GDM1 (cell line): ENCODE measurements around the gene POLD2.

Experiments used
- DNase-seq: peaks from one replicate; lab custom pipeline; 2025; lab: John Stamatoyannopoulos, UW

Gene POLD2

DNA sequence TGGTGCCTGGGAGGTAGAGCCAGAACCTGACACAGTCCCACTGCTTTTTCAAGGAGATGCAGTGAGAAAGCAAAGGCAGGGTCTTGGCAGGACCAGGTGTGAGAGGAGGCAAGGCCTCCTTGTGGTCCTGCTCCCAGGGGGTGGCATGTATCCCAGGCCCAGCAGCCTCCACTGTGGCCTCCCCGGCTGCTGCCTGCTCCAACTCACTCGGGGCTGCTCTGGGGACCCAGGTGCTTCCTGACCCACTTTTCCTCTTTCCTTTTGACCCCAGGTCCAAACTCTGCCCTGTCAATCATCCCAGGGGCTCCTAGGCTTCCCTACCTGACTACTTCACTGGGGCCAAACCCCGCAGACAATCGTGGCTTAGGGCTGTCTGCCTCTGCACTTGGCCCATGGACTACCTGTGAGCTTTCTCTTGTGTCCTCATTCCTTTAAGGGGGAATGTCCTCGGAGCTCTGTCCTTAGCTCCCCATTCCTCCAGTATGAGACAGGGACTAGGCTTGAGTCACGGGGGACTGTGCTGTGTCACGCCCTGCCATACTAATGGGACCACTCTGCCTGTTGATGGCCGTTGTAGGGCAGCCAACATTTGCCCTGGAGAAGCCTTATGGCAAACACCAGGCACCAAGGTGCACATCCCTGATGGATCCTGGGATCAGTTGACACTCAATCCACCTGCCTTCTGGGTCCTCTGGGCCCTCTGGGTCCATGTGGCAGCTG, 20.3 kb downstream of the POLD2 start:
- no peak for DNase-seq

DNA sequence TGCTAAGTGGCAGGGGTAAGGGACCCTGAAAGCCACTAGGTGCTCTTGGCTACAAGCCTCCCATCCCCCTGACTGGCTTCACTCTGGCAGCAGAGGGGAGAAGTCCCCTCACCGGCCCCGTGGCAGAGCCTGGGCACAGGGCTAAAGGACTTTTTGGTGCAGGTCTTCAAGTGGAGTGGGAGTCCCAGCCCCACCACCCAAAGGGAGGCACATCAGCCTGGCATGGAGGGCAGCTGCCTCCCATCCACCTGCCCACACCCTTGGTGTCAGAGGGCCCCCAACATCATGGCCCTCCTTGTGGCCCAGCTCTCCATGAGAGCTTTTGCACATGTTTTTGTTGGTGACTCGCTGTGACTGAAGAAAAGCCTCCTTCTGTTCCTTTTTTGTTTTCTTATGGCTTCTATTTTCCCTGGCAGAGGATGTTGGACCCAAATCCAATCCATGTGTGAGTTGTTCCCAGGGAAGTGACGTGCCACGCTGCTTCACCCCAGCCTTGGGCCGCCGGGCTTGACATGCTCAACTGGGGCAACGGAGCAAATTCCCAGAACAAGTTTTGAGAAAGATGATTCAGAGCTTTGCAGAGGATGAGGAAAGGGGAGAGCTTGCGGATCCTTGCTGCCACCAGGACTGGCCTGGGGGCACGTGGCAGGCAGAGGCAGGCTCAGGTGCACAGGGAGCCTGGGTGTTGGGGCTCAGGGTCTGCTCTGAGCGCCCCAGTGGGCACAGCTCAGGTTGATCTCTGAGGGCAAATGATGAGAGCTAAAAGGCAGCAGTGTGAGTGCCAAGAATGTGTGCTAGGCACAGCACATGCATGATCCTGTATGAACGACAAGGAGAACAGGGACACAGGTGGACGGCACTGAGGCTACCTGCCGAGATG, 21.1 kb downstream of the POLD2 start:
- DNase-seq: no peak

DNA sequence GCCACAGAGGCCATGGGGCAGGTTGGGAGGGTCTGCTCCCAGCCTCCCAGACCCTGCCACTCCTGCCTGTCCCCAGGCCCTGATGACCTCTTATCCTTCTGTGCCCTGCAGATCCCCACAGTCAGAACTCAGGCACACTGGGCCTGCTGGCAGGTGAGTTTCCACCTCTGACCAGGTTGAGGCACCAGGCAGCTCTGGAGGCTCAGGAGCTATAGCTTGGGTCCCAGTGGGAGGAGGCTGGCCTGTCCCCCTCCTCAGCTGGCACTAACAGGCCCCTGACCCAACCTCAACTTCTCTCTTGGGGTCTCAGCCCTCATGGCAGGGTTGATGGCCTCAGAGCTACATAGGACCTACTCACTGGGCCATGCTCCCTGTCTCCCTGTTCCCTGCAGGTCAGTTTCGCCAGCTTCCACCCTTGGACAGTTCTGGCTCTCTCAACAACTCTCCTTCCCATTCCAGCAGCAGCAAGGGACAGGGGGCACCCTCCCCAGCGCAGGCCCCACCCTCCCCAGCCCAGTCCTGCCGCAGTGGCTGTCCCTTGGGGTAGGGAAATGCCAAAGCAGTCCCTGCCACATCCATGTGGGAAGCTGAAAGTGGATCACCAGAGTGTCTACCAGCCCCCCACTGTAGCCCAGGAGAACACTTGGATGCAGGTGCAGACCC, 21.9 kb downstream of the POLD2 start:
- DNase-seq: no peak

DNA sequence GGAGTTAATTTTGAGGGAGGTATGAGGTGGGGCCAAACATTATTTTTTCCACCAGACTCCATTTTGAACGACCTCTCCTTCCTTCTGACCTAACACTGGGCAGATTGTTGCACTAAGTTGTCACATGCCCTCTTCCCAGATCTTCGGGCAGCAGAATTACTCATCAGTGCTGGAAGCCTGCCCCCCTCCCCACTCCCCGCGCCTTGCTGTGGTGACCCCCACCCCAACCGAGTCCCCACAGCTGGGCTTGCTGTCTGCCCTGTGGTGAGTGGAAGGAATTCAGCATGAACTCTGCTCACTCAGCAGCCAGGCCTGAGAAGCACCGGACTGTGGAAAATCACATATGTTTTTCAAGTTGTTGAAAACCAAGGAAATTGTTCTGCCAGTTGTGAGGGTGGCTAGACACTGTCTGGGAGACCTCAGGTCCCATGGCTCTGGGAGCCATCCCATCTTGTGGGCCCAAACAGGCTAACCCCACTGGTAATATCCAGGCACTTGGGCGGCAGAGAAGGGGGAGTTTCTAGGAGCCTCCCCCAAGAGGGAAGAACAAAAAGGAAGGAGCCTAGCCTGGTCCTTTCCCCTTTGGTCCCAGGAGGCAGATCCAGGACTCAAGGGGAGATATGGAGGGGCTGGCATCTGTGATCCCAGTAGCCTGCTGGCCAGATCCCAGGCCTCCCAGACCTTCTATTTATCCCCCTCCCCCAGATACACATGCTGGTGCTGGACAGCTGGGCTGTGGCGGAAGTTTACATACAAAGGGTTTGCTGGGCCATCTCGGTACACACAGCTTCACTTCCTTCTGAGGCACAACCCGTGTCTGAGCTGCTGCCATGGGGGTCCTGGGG, 22.7 kb downstream of the POLD2 start:
- DNase-seq: no peak

DNA sequence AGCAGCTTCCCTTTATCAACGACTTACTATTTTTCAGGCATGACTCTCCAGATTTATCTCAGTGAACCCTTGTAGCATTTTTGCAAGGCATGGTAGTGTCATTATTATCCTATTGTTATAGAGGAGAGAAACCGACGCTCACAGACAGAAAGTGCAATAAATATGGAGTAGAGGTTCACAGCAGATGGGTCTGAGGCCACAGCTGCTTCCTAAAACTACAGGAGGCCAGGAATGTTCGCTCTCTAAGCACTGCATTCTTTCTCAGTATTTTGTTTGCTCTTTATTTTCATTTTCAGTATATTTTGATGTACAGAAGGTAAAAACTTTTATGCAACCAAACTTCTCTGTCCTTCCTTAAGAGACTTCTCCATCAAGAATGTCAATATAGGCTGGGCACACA, 23.7 kb downstream of the POLD2 start:
- no peak for DNase-seq

DNA sequence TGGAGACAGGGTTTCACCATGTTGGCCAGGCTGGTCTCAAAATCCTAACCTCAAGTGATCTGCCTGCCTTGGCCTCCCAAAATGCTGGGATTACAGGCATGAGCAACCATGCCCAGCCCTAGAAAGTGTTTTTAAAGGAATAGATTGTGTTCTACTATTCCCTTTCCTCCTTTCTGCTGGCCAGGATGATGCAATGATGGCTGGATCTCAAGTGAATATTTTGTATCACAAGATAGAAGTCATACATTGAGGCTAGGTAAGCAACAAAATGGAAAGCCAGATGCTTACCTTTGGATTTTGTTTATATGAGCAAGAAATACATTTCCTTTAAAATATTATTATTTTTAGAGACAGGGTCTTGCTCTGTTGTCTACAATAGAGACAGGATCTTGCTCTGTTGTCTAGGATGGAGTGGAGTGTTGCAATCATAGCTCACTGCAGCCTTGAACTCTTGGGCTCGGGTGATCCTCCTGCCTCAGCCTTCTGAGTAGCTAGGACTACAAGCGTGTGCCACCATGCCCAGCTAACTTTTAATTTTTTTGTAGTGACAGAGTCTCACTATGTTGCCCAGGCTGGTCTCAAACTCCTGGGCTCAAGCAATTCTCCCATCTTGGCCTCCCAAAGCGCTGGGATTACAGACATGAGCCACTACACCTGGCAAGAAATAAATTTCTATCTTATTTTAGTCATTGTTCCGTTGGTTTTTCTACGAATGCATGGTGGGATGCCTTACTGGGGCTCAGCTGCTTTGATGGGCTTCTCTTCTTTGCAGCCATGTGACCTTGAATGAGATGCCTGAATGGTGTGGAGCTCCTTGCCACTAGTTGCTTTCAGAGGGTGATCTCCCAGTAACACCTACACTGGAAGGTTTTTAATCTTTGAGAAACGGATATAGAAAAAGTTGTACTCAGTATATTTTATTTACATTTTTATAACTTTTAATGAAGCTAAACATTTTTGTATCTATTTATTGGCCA, 25.0 kb downstream of the POLD2 start:
- DNase-seq: no peak

DNA sequence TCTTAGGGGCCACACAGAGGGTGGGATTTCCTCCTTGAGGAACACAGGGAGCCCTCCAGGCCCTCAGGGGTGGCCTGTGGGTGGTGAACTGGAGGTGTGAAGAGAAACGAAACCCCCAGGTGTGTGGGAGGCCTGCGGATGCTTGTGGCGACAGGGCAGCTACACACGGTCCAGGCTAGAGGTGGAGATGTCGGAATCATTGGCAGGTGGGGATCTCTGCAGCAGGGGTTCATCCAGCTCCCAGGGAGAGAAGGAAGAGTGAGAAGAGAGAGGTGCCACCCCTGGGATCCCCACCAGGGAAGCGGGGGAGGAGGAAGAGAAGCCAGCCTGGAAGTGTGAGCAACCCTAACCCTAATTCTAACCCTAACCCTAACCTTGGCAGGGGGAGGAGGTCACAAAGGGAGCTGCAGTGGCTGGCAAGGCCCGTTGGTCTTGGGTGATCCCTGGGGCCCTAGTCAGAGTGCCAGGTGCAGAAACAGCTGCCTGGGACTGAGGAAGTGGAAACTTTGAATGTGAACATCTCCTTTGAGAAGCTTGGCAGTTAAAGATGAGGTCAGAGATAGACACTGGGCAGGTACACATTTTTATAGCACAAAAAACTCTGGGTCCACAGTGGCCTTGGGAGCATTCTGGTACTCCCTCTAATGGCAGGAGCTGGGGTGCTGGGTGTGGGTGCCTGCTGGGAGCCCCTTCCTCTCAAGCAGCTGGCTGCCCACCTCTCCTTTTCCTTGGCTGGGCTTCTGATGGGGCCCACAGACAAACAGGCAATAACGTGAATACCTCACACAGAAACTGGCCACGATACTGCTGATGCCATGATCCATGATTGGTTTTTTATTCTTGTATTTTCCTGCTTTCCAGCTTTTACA, 26.1 kb downstream of the POLD2 start:
- no peak for DNase-seq

DNA sequence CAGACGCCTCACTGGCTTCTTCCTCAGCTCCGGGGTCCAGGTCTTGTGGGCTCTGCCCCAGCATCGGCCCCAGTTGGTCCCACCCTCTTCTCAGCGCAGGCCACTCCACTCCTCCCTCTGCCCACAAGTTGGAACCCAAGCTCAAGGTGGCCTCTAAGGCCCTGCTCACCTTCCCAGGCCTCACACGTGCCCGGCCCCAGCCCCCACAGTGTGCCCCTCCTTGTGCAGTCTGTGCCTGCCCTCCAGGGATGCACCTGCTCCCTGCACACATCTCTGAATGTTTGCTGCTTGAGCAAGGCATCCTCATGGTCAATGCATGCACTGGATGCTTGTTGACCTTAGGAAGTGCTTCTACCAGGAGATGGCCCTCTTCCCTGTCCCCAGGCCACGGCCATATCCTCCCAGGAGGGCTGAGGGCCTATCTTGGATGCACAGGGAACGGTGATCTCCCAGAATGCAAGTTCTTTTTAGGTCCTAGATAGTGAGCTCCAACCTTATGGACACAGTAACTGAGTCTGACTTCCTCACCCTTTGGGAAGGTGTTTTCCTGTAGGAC, 26.9 kb downstream of the POLD2 start:
- no peak for DNase-seq

DNA sequence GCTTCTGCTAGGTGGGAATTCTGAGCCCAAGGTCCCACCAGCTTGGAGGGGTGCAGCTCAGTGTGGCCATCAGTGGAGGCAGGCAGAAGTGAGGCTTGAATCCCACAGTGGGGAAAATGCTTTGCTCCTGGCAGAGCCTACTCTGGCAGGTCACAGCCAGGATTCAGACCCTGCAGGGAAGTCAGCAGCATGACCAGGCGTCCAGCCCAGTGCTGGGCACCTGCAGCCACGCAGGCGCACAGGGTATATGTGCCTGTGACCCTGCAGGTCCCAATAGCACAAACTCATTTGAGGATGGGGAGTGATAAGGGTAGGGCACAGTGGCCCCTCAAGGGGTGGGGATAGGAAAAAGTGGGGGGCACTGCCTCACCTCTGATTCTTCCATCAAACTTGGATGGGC, 27.6 kb downstream of the POLD2 start:
- no peak for DNase-seq

DNA sequence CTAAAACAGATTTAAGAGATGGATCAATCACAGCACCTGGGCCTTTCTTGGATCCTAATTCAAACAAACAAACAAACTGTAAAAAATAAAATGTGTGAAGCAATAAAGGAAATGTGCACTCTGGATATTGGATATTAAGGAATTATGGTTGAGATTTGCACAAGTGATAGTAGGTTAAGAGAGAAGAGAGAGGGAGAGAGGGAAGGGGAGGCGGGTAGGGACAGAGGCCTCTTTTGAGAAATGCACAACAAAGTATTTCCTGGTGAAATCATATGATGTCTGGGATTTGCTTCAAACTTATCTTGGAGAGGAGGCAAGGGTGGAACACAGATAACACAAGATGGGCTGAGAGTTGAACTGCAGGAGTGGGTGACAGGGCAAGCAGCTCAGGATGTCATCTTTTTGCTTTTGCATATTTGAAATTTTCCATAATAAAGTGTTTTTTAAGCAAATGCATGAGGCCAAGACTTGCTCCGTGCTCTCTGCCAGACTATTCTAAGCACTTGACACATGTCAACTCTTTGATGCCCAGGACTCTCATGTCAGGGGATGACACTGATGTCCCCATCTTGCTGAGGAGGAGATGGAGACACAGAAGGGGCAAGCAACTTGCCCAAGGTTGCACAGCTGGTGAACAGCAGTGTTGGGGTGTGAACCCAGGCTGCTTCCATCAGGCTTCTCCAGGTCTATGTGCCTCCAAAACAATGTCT, 28.3 kb downstream of the POLD2 start:
- no peak for DNase-seq

DNA sequence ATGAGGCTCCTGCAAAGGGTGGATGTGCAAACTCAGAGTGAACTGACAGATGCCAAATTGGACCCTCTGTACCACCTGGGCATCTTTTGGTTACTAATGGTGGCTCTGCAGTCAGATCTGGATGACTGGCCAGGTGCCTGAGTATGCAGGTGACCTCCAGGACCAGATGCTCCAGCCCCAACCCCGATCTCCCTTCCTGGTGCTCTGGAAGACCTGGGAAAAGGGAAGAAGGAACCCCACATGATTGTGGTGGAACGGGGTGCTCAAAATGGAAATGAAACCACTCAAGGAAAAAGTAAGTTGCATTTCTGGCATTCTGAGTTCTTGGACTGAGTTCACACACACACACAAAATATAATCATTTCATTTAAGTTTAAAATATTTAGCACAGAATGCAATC, 29.0 kb downstream of the POLD2 start:
- DNase-seq: no peak

DNA sequence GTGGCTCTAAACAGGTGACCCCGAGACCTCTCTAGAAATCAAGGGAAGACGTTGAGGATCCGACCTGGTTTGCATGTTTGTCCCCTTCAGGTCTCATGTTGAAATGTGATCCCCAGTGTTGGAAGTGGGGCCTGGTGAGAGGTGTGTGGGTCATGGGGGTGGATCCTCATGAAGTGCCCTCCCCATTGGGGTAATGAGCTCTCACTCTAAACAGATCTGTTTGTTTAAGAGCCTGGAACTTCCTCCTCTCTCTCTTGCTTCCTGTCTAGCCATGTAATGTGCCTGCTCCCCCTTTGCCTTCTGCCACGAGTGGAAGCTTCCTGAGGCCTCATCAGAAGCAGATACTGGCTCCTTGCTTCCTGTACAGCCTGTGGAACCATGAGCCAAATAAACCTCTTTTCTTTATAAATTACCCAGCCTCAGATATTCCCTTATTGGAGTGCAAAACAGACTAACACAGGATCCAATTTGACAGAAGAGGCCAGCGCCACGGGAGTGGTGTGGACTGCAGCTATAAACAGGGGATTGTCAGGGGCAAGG, 30.2 kb downstream of the POLD2 start:
- DNase-seq: no peak

DNA sequence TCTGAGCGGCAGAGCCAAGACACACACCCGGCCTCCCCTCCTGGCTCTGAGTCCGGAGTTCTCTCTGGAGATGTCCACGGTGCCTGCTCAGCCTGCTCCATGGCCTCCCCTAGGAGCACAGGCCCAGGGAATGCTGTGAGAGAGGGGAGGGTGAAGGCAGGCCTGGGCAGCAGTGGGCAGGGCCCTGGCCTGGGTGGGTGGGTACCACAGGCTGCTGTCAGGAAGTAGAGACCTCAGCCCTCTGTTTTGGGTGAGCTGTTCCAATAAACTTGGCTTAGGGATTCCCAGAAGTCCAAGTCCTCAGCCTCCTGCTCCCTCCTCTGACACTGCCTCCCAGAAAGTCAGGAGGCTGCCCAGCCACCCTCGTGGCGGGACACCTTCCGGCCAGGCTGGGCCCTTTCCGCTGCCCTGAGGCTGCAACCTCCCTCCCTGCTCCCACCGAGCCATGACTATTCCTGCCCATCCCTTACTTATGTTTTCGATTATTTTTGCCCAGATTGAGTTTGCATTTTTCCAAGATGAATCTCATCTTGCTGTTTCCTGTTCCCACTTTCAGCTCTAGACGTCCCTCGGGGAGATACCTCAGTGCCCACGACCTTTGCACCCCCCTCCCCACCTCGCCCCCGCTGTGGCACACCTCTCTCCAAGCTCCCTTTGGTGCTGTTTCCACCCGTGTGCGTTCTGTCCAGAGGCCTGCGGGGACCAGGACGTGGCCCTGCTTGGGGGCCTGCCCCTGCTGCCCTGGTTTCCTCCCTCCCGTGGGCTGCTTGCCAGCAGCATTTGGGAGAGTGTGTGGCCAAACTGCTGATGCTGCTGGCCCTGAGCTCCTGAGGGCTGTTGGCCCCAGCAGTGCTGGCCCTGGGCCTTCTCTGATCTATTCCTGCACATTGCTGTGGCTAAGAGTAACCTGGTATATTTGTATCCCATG, 35.2 kb downstream of the POLD2 start:
- DNase-seq: no peak

DNA sequence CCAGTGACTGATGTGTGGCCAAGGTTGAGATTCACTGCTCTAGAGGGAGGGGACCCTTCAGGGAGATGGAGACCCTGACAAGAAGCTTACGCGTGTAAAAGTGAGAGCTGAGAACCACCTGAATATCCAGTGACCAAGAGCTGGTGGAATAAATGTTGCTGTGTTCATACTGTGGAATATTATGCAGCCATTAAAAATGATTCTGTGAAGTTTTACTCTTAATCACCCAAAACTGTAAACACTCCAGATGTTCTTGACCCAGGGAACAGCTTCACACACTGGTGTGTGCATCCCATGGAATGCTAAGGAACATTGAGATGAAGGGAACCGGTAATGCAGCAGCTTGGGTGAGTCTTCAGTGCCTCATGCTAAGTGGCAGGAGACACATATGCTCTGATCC, 36.7 kb downstream of the POLD2 start:
- DNase-seq: no peak

DNA sequence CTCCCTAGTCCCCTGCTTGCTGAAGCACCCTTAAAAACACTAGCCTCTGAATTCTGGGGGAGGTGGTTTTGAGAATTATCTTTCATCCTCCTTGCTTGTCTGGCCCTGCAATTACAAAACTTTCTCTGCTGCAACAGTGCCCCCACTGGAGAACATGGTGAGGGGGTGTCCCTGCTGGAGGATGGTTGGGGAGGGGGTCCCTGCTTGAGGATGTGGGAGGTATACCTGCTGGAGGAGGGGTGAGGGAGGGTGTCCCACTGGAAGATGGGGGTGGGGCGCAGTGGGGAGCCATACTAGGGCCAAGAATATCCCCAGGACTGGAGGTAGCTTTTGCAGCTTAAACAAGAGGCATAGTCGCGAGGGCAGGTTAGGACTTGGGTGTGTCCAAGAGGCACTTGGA, 37.8 kb downstream of the POLD2 start:
- DNase-seq: no peak

DNA sequence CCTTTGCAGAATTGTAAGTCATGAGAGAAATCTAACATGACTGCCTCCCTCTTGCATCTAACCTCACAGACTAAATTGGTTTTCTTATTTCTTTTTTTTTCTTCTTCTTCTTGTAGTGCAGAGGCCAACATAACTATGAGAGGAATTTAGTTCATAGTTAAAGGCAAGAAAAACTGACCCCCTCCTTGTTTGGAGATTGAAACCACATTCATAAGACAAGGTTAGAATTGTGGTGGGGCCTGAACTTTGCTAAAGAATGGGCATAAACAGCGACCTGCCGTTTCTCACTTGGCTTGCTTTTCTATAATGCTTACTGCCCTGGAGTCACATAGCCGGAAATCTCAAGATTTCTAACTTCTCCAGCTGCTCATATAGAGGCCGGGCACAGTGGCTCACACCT, 38.6 kb downstream of the POLD2 start:
- no peak for DNase-seq

DNA sequence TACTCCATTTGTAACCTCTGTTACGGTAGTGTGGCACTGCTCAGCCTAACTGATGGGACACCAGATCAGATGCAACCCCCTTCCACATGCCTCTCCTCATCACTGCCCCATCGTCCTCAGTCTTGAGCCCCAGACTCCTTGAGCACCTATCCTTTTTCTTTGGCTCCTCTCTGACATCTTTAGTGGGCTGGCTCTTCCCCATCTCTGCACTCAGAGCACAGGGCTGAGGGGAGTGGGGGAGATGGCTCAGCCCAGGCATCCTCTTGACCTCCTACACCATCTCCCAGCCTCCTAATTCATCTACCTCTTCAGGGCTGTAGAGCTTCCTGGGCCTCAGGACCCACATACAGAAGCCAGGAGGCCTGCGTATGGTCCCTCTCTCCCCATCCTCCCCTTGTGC, 39.6 kb downstream of the POLD2 start:
- no peak for DNase-seq
